LNCaP clone FGC (cell line): ENCODE data around the gene OR2D2.
"Not testable (repeated sequence)": the region's sequence is repeated elsewhere in the genome, so short reads cannot be mapped to it uniquely, and the experiment has no call there.

ENCODE experiments used
- DNase-seq: peaks from one replicate; pipeline ENCODE4 v3.0.0-alpha.2; 2011; ENCODE audit warnings: low read depth
- H3K4me3 ChIP-seq: 2 replicates; pipeline ENCODE4 v1.5.1; 2011; ENCODE audit warnings: mild to moderate bottlenecking, low read depth, low read length, control low read depth
- CTCF ChIP-seq: IDR thresholded peaks from 2 replicates; pipeline ENCODE4 v1.5.1; 2012; ENCODE audit warnings: mild to moderate bottlenecking; ENCODE audit not compliant: control insufficient read depth, insufficient read depth; ENCODE audit errors: extremely low read depth

OR2D2 gene

GRCh38 chr11:6864438-6864837 is 27.9 kb downstream of the OR2D2 start:
- DNase-seq: no peak
- no peak for TF ChIP-seq CTCF
- H3K4me3 ChIP-seq: no peak overlapping the region

- no peak for TF ChIP-seq CTCF
- no peak within 1 kb of the TSS for H3K4me3 ChIP-seq
- DNase-seq: no peak
Measured at GRCh38 chr11:6862961-6863360, 29.3 kb downstream of the OR2D2 start, which contains the start of gene OR10A2. Gene OR10A2 (plus strand): TSS chr11:6863057. CDS start chr11:6869755, 6,698 bp downstream.

- H3K4me3 ChIP-seq: no peak overlapping the region
- no peak for DNase-seq
- no peak for TF ChIP-seq CTCF
Measured at GRCh38 chr11:6856871-6857270, 35.4 kb downstream of the OR2D2 start.

GRCh38 chr11:6855971-6856541 is 36.2 kb downstream of the OR2D2 start:
- TF ChIP-seq CTCF: no peak
- no peak overlapping the region for H3K4me3 ChIP-seq
- no peak for DNase-seq

- DNase-seq, H3K4me3 ChIP-seq: not testable (repeated sequence)
Measured at GRCh38 chr11:6854801-6855200, 37.5 kb downstream of the OR2D2 start.

GRCh38 chr11:6850526-6850925 is 41.8 kb downstream of the OR2D2 start:
- no peak for DNase-seq
- TF ChIP-seq CTCF: no peak
- H3K4me3 ChIP-seq: no peak overlapping the region

- no peak within 1 kb of the TSS for H3K4me3 ChIP-seq
- TF ChIP-seq CTCF: no peak
- DNase-seq: no peak
Measured at GRCh38 chr11:6845383-6845782, 46.9 kb downstream of the OR2D2 start, which contains the start of gene OR10A5. Gene OR10A5 (plus strand): TSS chr11:6845683. CDS start chr11:6845683, 0 bp downstream.

- no peak for TF ChIP-seq CTCF
- DNase-seq: no peak
Measured at GRCh38 chr11:6844356-6844755, 47.9 kb downstream of the OR2D2 start.

More at GRCh38 chr11:6844356-6844755, 47.9 kb downstream of the OR2D2 start:
- H3K4me3 ChIP-seq: no peak overlapping the region
